Nucleus accumbens (tissue), 56 donors: Measurements from ENCODE around the gene APLF.
A peak's percentile ranks its signal among the peaks of the same experiment; 100 is the strongest.

Source experiments
- DNase-seq, 56 donors: peaks; one replicate each; lab custom pipeline; 2025; lab: John Stamatoyannopoulos, UW

Gene APLF, protein sequence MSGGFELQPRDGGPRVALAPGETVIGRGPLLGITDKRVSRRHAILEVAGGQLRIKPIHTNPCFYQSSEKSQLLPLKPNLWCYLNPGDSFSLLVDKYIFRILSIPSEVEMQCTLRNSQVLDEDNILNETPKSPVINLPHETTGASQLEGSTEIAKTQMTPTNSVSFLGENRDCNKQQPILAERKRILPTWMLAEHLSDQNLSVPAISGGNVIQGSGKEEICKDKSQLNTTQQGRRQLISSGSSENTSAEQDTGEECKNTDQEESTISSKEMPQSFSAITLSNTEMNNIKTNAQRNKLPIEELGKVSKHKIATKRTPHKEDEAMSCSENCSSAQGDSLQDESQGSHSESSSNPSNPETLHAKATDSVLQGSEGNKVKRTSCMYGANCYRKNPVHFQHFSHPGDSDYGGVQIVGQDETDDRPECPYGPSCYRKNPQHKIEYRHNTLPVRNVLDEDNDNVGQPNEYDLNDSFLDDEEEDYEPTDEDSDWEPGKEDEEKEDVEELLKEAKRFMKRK

DNA sequence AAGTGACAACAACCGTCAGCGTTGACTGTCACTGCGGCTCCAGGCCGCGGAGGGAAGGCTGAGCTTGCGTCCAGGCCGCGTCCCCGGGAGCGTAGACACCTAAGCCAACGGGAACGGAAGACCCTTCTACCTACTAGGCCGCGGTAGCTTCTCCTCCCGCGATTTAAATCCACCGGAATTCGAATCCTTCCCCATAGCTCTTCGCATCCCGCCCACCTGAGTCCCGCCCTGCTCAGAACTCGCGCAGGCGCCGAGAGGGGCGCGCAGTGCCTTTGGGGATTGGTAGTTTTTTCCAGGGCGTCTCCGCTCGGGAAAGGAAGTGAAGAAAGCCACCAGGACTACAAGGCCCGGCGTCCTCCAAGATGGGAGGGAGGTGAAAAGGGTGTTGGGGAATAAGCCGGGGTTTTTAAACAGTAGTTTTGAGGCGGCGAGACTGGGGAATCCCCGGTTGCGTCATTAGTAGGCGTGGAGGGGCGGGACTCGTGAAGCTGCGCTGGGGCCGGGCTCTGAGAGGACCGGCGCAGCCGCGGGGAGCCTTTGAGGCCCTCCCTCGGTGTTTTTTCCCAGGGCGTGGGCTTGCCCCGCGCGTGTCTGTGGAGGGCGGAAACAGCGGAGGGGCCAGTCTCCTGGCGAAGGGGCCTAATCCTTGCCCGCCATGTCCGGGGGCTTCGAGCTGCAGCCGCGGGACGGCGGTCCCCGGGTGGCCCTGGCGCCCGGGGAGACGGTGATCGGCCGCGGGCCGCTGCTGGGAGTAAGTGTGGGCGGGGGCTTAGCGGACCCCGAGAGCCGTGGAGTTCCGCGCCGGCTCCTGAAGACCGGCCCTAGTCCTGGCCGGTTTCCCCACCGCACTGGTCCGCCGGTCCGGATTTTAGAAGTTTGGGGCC, at the start of gene APLF, which contains the start of gene FBXO48:
TSS of gene APLF (plus strand) at position 509 of the 884 bp plus-strand sequence. CDS start at position 656, 147 bp downstream.
TSS of gene FBXO48 (minus strand) at position 218 of the 884 bp plus-strand sequence. CDS start 2,149 bp downstream, outside the sequence.
- DNase-seq: peak; percentile 86 to 99 (median 97)

DNA sequence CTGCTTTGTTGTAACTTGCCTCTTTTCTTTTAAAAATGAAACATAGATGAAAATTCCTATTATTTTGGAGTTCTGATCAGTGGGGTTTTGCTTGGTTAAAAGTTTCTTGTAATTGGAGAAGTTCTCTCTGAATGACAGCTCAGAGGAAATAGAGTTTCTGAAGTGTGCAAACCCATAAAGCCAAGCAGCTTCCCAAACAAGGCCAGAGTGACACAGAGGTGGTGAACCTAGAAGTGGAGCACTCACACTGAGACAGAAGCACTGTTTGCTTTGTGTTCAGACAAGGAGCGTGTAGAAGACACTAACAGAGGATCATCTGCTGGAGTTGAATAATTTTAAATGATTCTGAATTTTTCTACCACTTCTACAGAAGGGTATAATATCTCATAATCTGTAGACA, 49.5 kb upstream of the APLF start:
- DNase-seq: no peak

DNA sequence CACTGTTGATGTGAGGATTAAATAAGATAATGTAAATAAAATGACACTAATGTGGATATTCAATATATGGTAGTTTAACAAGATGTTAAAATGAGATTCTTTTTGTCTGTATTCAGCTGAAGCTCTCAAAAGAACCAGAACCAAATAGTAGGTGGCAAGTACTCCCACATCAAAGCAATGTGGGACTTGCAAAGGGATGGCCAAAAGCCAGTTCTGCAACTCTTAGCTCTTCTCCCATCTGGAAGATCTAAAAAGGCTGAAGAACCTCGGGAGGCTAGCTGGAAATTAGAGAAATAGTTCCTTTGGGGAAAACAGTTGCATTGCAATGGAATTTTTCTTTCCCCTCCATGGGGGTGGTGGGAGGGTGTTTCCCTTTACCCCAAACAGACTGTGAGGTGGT, 49.0 kb upstream of the APLF start:
- no peak for DNase-seq

DNA sequence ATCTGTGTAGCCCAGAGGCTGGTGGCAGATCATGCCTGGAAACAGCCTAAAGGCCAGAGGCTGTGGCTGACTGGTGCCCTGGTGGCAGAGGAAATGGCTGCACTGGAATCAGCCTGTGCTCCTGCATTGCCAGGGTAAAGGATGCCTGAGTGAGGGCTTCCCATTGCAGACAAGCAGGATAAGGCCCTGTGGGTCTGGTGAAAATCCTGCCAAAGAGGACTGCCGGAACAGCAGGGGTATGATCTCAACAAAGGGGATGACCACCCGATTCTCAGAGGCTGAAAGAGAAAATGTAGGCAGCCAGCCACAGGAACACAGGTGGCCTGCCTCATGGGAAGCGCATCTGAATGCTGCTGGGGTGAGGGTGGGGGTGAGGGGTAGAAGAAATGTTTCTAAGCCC, 48.5 kb upstream of the APLF start:
- DNase-seq: no peak

DNA sequence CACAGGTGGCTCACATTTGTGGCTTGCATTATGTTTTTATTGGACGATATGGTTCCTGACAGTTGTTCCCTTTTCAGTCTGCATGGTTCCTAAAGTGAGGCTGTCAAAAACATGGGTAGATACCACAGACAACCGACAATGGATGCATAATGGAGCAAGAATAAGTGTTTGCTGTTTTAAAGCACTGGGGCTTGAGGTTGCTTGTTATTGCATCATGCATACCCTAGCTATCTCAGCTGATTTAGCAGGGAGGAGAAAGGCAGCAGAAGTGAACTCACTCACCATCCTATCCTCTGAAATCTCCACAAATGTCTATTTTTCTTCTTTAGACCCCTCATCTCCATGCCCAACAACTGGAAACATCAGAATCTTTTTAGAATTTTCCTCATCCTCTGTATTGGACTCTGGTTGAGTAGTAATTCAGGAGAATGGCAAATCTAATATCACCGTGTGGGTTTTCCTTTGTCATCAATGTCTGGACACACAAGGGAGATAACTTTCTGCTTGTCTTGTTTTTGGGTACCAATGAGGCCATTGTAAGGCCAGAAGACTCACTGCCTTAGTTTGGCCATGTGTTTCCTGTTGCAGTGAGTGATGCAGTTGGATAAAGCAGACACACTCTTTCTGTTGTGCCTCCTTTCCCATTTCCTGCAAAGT, 47.0 kb upstream of the APLF start:
- DNase-seq: no peak

DNA sequence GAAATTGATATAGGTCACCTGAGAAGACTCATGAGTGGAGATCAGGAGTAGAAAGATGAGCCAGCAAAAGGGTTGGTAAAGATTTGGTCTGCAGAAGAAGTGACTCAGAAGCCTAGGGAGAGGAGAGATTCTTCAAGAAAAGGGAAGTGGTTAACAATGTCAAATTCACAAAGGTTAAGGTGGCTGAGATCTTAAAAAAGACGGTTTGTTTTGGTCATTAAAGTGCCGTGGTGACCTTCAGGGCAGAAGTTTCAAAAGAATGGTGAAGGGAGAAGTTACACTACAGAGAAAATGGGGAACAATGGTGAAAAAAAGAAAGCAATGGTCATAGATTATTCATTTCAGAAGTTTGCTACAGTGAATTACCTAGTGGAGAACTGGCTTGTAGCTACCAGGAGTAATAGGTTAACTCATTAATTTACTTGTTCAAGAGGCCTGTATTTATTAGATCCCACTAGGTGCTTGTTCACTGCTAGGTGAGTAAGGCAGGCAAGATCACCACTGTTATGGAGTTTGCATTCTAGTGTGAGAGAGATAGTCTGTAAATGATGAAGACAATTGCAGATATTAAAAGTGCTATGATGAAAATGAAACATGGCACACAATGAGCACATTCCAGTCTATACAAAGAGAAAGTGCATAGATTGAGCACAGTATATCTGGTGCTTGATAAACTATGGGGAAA, 43.3 kb upstream of the APLF start:
- DNase-seq: no peak

DNA sequence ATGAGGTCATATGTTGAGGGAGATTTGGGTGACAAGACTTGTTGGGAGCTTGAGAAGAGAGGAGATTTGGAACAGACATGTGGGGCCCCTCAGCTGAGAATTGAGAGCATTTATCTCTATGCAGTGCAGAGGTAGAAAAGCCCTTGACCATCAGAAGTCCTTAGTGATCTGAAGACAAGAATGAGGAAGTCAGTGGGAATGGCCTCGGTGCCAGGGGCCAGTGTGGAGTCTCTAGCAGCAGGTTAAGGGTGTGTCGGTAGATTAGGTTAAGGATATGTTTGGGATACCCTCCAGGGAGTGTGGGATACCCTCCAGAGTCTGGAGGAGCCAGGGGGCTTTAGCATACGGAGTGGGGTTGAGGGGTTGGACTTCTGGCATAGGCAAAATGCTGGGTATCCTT, 41.9 kb upstream of the APLF start:
- DNase-seq: no peak

DNA sequence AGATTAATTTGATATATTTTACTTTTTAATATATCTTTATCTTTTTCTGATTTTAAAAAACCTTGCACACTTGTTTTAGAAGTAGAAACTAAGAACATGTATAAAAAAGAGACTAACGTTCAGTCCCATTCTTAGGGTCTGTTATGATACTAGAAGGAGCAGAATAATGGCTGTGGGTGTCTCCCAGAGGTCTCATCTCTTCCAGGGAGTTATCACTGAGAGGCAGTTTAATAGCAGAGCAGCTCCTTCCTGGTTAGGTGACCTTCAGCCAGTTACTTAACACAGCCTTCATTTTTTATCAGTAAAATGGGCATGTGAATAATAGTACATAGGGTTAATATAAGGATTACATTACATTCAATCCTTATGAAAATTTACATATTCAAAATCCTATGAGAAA, 40.9 kb upstream of the APLF start:
- no peak for DNase-seq

DNA sequence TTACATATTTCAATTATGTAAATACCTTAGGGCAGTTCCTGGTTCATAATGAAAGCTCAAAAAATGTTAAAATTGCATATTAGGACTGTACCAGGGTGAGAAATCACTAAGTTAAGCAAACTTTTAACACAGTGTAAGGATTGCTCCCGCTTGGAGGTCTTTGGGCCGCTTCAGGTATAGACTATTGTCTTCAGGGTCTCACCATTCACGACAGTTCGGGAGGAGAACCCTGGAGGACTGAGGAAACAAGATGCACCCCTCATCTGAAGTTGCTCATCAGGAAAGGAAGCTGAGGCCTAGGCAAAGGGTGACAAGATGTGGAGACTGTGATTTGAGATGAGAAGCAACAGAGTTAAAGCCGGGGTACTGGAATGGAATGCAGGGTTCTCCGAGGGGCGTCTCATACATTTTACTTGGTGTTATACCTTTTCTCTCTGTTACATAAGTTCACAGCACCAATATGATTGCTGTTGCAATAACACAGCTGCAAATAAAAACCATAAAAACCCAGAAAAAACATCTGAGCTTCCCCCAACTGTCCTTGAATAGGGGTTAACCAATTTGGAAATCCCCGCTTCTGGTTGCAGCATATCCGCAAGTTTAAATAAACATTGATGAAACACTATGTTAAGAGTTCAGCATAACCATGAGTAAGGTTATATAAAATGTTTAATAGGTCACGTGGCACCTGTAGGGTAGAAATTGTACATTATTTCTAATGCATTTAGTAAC, 40.4 kb upstream of the APLF start:
- DNase-seq: no peak

DNA sequence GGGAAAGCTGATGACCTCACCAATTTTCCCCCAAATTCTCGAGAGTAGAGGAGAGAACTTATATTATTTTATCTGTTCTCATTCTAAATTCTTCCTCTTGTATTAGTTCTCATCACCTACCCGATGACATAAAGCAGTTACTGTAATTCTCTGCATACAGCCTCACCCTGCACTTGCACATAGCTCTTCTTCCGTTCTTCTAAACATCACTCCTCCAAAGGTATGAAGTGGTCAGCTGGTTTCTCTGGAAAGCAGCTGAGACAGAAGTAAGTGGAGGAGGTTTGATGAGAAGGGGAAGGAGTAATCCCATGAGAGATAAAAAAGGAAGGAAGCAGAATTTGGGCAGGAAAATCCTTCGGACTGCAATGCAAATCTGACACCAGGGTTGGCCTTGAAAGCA, 39.3 kb upstream of the APLF start:
- DNase-seq: no peak

DNA sequence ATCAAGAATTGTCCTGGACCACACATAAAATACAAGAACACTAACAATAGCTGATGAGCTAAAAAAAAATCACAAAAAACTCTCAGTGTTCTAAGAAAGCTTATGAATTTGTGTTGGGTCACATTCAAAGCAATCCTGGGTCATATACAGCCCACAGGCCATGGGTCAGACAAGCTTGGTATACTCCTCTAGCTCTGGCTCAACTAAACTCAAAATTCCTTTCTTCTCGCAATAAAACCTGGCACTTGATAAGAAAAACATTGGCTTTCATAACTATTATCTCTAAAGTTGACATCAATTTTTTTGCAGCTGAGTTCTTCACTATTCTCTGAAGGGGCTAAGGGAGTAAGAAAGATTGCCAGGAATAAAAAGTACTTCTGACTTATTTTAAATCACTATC, 38.6 kb upstream of the APLF start:
- DNase-seq: no peak

DNA sequence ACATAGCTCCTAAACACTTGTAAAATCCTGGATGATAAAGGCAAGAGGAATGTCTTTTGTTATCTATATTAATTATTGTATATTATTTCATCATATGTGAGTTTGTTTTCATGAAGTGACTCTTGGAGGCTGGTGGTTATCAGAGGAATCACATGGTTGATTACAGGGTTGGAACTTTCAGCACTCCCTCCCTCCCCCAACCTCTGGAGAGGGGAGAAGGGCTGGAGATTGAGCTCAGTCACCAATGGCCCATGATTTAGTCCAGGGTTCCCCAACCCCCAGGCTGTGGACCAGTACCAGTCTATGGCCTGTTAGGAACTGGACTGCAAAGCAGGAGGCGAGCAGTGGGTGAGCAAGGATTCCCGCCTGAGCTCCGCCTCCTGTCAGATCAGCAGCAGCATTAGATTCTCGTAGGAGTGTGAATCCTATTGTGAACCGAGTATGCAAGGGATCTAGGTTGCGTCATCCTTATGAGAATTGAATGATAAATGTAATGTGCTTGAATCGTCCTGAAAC, 38.0 kb upstream of the APLF start:
- no peak for DNase-seq

DNA sequence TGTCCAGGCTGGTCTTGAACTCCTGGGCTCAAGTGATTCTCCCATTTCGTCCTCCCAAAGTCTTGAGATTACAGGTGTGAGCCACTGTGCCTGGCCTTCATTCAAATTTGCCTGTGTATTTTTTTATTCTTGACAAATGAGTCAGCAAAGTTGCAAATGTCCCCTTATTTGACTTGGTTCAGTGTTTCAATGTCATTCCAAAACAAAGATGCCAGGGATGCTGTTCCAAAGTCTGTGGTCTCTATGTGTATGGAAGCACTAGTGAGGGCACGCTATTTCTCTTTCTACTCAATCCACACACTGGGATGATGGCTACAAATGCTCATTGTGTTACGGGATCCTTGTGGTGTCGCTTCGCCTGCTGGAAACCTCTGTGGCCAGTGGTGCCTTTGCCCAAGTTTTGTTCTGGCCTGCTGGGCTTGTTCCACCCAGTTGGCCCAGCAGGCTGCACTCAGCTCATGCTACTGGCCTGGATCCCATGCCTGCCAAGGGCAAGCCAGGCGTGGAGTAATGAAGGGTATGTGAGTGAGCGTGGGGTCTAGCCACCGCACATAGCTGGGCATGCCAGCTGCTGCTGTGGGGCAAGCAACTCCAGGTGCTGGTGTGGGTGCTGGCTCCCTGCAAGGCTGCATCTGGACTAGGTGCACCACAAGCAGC, 35.9 kb upstream of the APLF start:
- no peak for DNase-seq

DNA sequence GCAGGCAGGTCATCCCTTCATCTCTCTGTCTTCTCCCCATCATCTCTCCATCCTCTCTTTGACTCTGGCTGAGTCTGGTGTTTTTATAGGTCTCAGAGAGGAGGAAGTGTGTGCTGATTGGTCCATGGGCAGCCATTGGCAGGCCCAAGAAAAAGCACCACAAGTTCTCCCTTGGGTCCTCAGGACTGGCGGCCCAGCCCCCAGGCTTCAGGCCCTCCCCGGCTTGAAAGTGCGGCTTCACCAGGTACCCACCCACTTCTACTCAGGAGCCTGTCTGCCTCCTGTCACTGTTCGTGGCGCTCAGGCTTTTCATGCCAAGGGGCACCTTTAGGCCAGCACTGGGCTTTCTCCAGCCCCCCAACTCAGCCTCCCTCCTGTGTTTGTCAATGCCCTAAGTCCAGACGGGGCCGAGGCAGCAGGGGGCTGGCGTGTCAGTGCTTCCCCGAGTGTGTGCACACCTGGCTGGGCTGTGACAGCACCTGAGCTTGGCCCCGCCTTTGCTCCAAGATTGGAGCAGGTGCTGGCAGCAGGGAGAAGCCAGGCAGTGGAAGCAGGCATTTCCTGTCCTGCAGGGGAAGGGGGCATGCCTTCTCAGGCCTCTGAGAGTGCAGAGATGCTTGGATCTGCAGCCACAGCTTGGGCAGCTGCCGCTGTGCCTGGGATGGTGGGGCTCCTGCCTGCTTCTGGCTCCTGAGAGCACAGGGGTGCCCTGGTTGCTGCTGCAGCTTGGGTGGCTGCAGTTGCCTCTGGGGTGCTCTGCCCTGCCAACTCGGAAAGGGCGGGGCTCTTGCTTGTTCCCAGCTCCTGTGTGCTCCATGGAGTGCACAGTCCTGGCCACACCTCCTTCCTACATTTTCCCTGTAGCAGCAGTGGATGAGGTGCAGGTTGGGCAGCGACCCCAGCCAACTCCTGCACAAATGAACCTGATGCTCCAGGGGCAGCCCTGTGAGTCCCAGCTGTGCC, 34.4 kb upstream of the APLF start:
- no peak for DNase-seq

DNA sequence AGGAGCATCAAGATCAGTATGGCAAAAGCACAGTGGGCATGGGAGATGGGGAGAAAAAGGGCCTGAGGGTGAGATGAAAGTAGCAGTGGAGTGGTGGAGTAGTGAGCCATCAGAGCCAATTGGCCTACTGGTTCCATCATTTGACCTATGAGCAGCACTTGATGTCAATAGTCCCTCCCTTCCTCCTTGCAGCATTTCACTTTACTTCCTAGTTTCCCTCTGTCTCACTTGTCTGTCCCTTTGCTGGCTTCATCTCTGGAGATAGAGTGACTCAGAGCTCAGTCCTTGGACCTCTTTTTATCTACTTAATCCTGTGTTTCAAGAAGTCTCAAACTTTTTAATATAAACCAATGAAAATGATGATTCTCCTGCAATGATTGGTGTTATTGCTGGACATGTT, 32.4 kb upstream of the APLF start:
- DNase-seq: no peak

DNA sequence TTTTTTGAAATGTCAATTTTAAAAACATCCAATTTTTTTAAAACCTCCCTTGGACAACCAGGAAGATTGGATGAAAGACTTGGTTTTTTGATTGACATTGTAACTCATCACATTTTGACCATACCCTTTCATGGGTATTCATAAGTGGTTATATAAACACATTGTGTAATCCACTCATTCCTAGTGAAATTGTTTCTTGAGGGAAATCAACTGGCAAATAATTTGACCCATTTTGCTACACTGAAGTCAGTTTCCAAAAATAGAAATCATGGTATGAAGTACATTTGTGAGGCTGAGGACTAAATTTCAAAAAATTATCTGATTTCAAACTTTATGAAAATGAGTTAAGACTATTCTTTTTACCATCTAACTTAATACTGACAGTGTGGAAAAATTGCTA, 31.8 kb upstream of the APLF start:
- DNase-seq: no peak

DNA sequence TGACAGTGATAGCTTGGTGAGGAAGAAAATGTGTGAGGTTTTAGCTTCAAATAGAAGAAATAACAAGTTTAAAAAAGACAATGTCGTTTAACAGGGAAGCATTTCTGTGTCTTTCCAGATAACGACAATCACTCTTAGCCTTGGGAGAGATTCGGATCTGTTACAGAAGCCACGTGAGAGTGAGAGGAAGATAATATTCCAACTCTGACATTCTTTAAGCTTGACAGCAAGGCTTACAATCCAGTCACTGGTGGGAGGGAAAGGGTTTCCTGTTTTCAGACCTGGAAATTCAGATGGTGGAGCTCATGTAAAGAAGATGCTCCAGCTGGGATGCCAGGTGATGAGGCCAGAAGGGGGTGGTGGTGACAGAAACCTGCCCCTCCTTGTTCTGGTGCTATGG, 31.1 kb upstream of the APLF start:
- no peak for DNase-seq
